Bronchial epithelial cell (primary cell): Measurements from ENCODE around the gene BCDIN3D. TPM values are rescaled to one million over a fixed set of nuclear protein-coding genes. Genes with fewer than 3 reads are reported as not detected.

Experiments used
- DNase-seq: peaks from one replicate; pipeline ENCODE4 v3.0.0-alpha.2; 2010; ENCODE audit warnings: low read depth
- FAIRE-seq: peaks from 2 replicates; lab custom pipeline; 2011; peaks lifted over from hg19 to GRCh38; lab: Jason Lieb, UNC
- H3K27me3 ChIP-seq: 2 replicates; pipeline ENCODE4 v1.5.1; 2011; ENCODE audit warnings: low read length; ENCODE audit not compliant: control insufficient read depth, insufficient read depth
- H3K36me3 ChIP-seq: 2 replicates; pipeline ENCODE4 v1.5.1; 2011; ENCODE audit warnings: low read length; ENCODE audit not compliant: control insufficient read depth, insufficient read depth
- H3K4me3 ChIP-seq: 2 replicates; pipeline ENCODE4 v1.5.1; 2011; ENCODE audit warnings: mild to moderate bottlenecking, low read depth, low read length, control low read depth
- CTCF ChIP-seq: IDR thresholded peaks from 2 replicates; pipeline ENCODE4 v1.5.1; 2011; ENCODE audit warnings: mild to moderate bottlenecking, moderate library complexity, low read length, control low read depth, inconsistent platforms; ENCODE audit not compliant: insufficient read depth, severe bottlenecking
- total RNA-seq: library from RNA; depleted of rRNA; stranded (reverse); fragments of >200 nt; gene quantifications from 2 replicates; pipeline ENCODE4 v1.2.1, GENCODE V29; 2014

BCDIN3D gene
- total RNA-seq, 1 donor from 2014 or later: 7.4 TPM

- Histone ChIP-seq H3K36me3 (no peaks in the 10 kb centered on the region), H3K27me3 (no peaks in the 10 kb centered on the region), H3K4me3 (no peak overlapping the region)
- DNase-seq (no peak), FAIRE-seq (no peak)
- TF ChIP-seq CTCF: no peak
Measured at GRCh38 chr12:49878021-49878420, 35.1 kb upstream of the BCDIN3D start.

GRCh38 chr12:49877066-49877465, 34.2 kb upstream of the BCDIN3D start:
- no peaks in the 10 kb centered on the region for H3K27me3 ChIP-seq
- no peak for DNase-seq
- H3K4me3 ChIP-seq: no peak overlapping the region
- FAIRE-seq: no peak
- no peak for TF ChIP-seq CTCF
- no peaks in the 10 kb centered on the region for H3K36me3 ChIP-seq

- no peak for TF ChIP-seq CTCF
- no peak overlapping the region for H3K4me3 ChIP-seq
- DNase-seq (no peak), FAIRE-seq (no peak)
- no peaks in the 10 kb centered on the region for H3K27me3 ChIP-seq
- no peaks in the 10 kb centered on the region for H3K36me3 ChIP-seq
Measured at GRCh38 chr12:49876070-49876469, 33.2 kb upstream of the BCDIN3D start.

- Histone ChIP-seq H3K4me3 (no peak overlapping the region), H3K36me3 (no peaks in the 10 kb centered on the region), H3K27me3 (no peaks in the 10 kb centered on the region)
- TF ChIP-seq CTCF: no peak
- DNase-seq (no peak), FAIRE-seq (no peak)
Measured at GRCh38 chr12:49875115-49875720, 32.3 kb upstream of the BCDIN3D start.

GRCh38 chr12:49874142-49874897, 31.4 kb upstream of the BCDIN3D start:
- FAIRE-seq: no peak
- DNase-seq: no peak
- TF ChIP-seq CTCF: no peak
- no peaks in the 10 kb centered on the region for H3K27me3 ChIP-seq
- H3K4me3 ChIP-seq: no peak overlapping the region
- H3K36me3 ChIP-seq: no peaks in the 10 kb centered on the region
